KMS-11 (cell line): ENCODE measurements around the gene MAGEB3.

Experiments
- H2AFZ ChIP-seq: fragments of 200-600 bp; sonication (generic); 2 replicates; pipeline ENCODE4 v1.6.1; 2016; ENCODE audit warnings: antibody characterized with exemption, mixed run types, low read depth
- H3K27ac ChIP-seq: fragments of 200-600 bp; sonication (generic); 2 replicates; pipeline ENCODE4 v1.6.1; 2016; ENCODE audit warnings: mild to moderate bottlenecking, mixed run types
- H3K27me3 ChIP-seq: fragments of 200-600 bp; sonication (generic); 2 replicates; pipeline ENCODE4 v1.6.1; 2017; ENCODE audit warnings: mild to moderate bottlenecking, low read depth, mixed run types, moderate library complexity; ENCODE audit not compliant: insufficient read depth
- H3K36me3 ChIP-seq: fragments of 200-600 bp; sonication (generic); 2 replicates; pipeline ENCODE4 v1.6.1; 2017; ENCODE audit warnings: mild to moderate bottlenecking, mixed run types; ENCODE audit not compliant: insufficient read depth
- H3K4me1 ChIP-seq: fragments of 200-600 bp; sonication (generic); 2 replicates; pipeline ENCODE4 v1.6.1; 2016; ENCODE audit warnings: mild to moderate bottlenecking, low read depth, mixed run types; ENCODE audit not compliant: poor library complexity, severe bottlenecking
- H3K4me2 ChIP-seq: fragments of 200-600 bp; sonication (generic); 2 replicates; pipeline ENCODE4 v1.7.0; 2016; ENCODE audit warnings: mild to moderate bottlenecking, mixed run types
- H3K4me3 ChIP-seq: fragments of 200-600 bp; sonication (generic); IDR thresholded peaks from 2 replicates; pipeline ENCODE4 v1.6.1; 2017; ENCODE audit warnings: low read depth, low read length, mixed read lengths; ENCODE audit not compliant: insufficient read depth
- H3K79me2 ChIP-seq: fragments of 200-600 bp; sonication (generic); 2 replicates; pipeline ENCODE4 v1.6.1; 2016; ENCODE audit warnings: low read depth, mixed run types; ENCODE audit not compliant: insufficient read depth
- H3K9ac ChIP-seq: fragments of 200-600 bp; sonication (generic); 2 replicates; pipeline ENCODE4 v1.6.1; 2016; ENCODE audit warnings: mild to moderate bottlenecking, mixed run types
- H4K20me1 ChIP-seq: fragments of 200-600 bp; sonication (generic); 2 replicates; pipeline ENCODE4 v1.6.1; 2016; ENCODE audit warnings: mild to moderate bottlenecking, mixed run types; ENCODE audit not compliant: insufficient read depth
- TF ChIP-seq, protein P1 (sequence below): fragments of 200-600 bp; sonication (generic); conservative IDR thresholded peaks from 2 replicates; pipeline ENCODE4 v1.6.1; 2017; ENCODE audit warnings: low read depth, mild to moderate bottlenecking, antibody characterized with exemption, low read length, moderate library complexity, mixed read lengths

MAGEB3 gene

DNA sequence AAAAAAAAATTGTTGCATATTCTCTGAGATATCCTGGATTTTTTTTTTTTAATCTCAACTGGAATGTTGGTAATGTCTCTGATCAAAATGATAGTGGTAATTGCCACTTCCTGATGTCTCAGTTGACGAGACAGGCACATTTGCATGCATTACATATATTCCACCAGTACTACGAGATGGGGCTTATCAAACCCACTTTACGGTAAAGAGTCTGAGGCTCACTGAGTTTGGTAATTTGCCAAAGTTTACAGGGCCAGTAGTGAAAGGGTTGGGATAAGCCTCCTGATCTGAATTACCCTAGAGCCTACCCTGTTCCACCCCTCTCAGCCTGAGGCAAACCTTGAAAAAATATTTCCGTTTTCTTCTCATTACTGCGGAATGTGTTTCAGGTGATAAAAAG, 9.8 kb upstream of the MAGEB3 start:
- Histone ChIP-seq H3K36me3 (no peaks in the 10 kb centered on the region), H3K4me3 (no peak overlapping the region), H3K9ac (no peak overlapping the region), H3K27ac (no peak overlapping the region), H2AFZ (no peak overlapping the region), H3K27me3 (no peaks in the 10 kb centered on the region), H4K20me1 (no peaks in the 10 kb centered on the region), H3K79me2 (no peaks in the 10 kb centered on the region), H3K4me2 (no peak overlapping the region), H3K4me1 (no peaks in the 10 kb centered on the region)
- TF ChIP-seq, protein P1, sequence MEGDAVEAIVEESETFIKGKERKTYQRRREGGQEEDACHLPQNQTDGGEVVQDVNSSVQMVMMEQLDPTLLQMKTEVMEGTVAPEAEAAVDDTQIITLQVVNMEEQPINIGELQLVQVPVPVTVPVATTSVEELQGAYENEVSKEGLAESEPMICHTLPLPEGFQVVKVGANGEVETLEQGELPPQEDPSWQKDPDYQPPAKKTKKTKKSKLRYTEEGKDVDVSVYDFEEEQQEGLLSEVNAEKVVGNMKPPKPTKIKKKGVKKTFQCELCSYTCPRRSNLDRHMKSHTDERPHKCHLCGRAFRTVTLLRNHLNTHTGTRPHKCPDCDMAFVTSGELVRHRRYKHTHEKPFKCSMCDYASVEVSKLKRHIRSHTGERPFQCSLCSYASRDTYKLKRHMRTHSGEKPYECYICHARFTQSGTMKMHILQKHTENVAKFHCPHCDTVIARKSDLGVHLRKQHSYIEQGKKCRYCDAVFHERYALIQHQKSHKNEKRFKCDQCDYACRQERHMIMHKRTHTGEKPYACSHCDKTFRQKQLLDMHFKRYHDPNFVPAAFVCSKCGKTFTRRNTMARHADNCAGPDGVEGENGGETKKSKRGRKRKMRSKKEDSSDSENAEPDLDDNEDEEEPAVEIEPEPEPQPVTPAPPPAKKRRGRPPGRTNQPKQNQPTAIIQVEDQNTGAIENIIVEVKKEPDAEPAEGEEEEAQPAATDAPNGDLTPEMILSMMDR, result no peak

DNA sequence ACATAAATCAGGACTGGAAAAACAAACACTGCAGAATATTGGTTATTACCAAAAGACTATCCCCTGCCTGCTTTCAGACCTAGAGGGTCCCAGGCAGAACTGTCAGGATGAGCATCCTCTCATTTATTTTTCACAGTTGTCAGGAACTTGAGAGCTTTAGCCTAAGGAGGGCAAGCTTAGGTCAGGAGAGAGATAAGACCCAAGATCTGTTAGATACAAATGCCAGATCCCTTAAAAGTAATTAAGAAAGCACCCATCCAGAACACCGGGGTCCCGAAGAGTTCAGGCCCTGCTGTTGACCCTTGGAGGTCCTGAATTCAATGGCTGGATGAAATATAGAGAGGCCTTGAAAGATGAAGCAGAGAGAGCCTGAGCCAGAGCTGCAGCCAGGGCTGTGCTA, 5.9 kb upstream of the MAGEB3 start:
- H3K9ac ChIP-seq, result no peak overlapping the region
- no peaks in the 10 kb centered on the region for H4K20me1 ChIP-seq
- H3K4me3 ChIP-seq, result no peak overlapping the region
- no peaks in the 10 kb centered on the region for H3K79me2 ChIP-seq
- H3K4me2 ChIP-seq, result no peak overlapping the region
- no peaks in the 10 kb centered on the region for H3K36me3 ChIP-seq
- no peak overlapping the region for H2AFZ ChIP-seq
- H3K4me1 ChIP-seq, result no peaks in the 10 kb centered on the region
- H3K27ac ChIP-seq, result no peak overlapping the region
- TF ChIP-seq, protein P1, result no peak
- H3K27me3 ChIP-seq, result no peaks in the 10 kb centered on the region

DNA sequence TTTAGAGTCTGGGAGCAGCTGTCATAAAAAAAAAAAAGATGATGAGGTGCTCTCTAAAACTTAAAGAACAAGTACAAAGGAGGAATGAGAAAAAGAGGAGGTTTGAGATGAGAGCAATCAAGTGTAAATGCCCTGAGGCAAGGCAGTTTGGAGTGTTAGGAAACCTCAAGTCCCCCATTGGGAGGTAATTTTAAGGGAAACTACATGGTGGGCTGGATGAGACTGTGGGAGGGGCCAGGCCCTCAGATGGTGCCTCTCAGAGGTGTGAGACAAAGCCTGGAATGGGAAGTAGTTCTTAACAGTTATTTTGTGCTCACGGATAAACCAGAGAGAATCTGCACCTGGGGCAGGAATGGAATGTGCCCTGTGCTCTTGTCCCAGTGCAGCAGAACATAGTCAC, 1.9 kb upstream of the MAGEB3 start:
- H3K27me3 ChIP-seq, result no peaks in the 10 kb centered on the region
- H2AFZ ChIP-seq, result no peak overlapping the region
- H3K36me3 ChIP-seq, result no peaks in the 10 kb centered on the region
- TF ChIP-seq, protein P1, result no peak
- no peaks in the 10 kb centered on the region for H3K4me1 ChIP-seq
- H3K9ac ChIP-seq, result no peak overlapping the region
- no peak overlapping the region for H3K4me2 ChIP-seq
- H4K20me1 ChIP-seq, result no peaks in the 10 kb centered on the region
- no peak overlapping the region for H3K4me3 ChIP-seq
- H3K27ac ChIP-seq, result no peak overlapping the region
- H3K79me2 ChIP-seq, result no peaks in the 10 kb centered on the region

DNA sequence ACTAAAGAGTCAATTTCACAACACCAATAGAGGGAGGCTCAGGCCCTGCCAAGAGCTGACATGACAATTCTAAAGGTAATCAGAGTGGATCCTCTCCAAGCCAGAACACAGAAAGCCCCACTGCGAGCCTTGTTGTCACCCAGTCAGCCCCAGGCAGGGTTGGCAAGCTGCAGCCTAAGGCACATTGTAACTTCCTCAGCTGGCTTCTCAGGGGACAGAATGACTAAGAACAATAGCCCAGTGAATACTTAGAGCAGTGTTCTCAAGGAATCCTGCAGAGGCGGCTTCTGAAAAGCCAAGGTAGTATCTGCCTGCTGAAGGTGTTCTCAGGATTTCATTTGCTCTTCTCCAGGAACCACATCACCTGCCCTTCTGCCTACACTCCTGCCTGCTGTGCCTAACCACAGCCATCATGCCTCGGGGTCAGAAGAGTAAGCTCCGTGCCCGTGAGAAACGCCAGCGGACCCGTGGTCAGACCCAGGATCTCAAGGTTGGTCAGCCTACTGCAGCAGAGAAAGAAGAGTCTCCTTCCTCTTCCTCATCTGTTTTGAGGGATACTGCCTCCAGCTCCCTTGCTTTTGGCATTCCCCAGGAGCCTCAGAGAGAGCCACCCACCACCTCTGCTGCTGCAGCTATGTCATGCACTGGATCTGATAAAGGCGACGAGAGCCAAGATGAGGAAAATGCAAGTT, 11.4 kb downstream of the MAGEB3 start, which contains the start of gene MAGEB4:
MAGEB4 (plus strand) TSS at position 277 of the 692 bp plus-strand sequence; CDS start at position 413, 136 bp downstream.
- H3K9ac ChIP-seq, result no peak within 1 kb of the TSS
- no peaks in the 10 kb centered on the region for H3K4me1 ChIP-seq
- no peak within 1 kb of the TSS for H3K4me3 ChIP-seq
- TF ChIP-seq, protein P1, result no peak
- no peak within 1 kb of the TSS for H3K27ac ChIP-seq
- no peaks in the 10 kb centered on the region for H3K79me2 ChIP-seq
- H3K36me3 ChIP-seq, result no peaks in the 10 kb centered on the region
- no peaks in the 10 kb centered on the region for H4K20me1 ChIP-seq
- no peak within 1 kb of the TSS for H2AFZ ChIP-seq
- H3K4me2 ChIP-seq, result no peak within 1 kb of the TSS
- H3K27me3 ChIP-seq, result no peaks in the 10 kb centered on the region
